GM19324 (cell line): ENCODE measurements around the gene ZFAND2A.
"Not testable (repeated sequence)": the region's sequence is repeated elsewhere in the genome, so short reads cannot be mapped to it uniquely, and the experiment has no call there.

Experiments used
- ATAC-seq: cut with Tn5 transposase; IDR thresholded peaks from one replicate; pipeline ENCODE4 v1.9.1; 2021; ENCODE audit warnings: mild to moderate bottlenecking, moderate library complexity; ENCODE audit not compliant: unreplicated experiment, low FRiP score

The ZFAND2A gene

DNA sequence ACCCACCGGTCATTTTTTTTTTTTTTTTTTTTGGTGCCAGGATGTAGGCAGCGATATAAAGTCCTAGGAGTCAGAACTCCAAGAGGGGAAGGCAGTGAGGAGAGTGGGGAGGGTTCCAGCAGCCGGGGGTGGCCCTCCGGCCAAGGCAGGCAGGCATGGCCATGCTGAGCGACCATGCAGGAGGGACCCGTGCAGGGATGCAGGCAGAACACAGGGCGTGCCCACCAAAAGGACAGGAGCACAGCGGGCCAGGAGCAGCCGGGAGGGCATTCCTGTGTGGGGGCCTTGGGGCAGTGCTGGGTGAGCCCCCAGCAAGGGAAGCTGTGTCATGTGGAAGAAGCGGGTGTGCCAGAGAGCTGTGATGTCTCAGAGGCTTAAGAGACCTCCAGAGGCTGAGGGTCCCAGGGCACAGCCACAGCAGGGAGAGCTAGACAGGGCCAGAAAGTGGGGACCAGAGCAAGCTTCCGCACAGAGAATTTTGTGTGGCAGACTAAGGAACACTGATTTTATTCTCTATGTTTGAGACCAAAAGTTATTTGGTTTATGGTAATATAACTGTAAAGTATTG lies 5.7 kb downstream of the ZFAND2A start:
- ATAC-seq = no peak

DNA sequence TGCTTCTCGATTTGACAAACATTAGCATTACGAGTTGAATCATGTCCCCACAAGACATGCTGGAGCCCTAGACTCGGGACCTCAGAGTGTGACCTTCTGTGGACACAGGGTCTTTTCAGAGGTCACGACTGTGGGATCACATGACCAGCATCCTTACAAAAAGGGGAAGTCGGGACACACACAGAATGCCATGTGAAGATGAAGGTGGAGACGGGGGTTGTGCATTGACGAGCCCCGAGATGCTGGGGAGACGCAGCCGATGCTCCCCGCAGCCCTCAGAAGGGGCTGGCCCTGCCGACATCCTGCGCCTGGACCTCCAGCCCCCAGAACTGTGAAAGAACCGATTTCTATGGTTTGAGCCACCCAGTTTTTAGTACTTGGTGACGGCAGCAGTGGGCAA lies 7.5 kb downstream of the ZFAND2A start:
- no peak for ATAC-seq

DNA sequence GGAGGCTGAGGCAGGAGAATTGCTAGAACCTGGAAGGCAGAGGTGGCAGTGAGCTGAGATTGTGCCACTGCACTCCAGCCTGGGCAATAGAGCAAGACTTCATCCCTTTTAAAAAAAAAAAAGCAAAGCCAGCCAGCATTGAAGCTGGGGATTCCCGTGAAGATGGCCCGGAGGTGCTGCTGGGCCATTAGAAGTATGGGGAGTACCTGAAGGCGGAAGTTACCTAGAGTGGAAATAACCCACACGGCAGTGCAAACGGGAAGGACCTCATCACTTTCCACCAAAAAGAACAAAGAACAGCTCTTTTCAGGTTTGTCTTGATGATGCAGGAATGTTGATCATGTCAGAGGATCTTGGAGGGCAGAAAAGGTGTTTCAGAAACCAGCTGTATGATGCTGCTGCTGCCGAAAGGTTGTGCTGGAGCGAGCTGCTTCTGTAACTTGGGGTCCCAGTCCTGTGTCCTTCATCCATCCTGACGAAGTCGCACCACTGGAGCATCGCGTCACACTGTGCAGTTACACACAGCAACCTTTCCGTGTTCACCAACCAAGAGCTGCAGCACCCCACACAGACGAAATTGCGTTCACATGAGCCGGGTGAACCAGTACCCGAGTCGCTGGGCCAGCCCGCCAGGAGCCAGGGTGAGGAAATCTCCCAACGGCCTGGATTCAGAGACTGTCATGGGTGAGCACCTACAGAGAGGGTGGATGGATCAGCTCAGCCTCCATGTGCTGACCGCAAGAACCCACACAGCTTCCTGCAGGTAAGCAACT lies 8.2 kb downstream of the ZFAND2A start:
- no peak for ATAC-seq

DNA sequence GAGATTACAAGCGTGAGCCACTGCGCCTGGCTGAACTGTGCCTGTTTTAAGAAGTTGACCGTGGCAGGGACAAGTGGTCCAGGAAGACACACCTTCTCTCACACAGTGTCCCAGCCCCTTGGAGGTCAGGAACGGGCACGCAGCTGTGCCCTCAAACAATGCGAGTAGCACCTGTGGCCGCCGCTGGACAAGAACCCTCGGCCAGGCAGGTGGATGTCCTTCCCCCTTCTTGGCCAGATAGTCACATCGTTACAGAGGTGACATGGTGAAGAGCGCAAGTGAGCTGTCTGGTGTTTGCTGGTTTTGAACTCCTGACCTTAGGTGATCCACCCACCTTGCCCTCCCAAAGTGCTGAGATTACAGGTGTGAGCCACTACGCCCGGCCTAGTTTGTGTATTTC lies 8.8 kb downstream of the ZFAND2A start:
- no peak for ATAC-seq

DNA sequence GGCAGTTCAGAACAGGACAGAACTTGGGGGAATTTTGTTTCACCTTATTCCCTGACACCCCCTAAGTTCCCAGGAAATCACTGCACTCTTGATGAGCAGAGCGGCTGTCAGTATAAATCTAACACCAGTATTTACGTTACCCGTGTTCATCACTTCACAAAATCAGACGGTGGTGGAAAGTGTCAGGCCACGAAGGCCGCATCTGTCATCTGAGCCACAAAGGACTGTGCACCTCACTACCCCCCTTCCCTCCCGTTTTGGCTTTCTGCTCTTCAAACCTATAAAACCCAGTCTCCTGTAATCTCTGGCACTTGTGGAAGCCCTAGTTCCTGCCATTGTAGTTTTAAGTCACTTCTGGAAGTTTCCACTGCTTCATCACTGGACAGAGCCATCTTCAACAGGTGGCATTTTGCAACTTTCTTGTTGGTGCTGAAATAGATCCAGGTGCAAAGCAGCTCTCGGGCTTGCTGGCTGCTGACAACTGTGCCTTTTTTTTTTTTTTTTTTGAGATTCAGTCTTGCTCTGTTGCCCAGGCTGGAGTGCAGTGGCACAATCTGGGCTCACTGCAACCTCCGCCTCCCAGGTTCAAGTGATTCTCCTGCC lies 9.5 kb downstream of the ZFAND2A start:
- no peak for ATAC-seq

DNA sequence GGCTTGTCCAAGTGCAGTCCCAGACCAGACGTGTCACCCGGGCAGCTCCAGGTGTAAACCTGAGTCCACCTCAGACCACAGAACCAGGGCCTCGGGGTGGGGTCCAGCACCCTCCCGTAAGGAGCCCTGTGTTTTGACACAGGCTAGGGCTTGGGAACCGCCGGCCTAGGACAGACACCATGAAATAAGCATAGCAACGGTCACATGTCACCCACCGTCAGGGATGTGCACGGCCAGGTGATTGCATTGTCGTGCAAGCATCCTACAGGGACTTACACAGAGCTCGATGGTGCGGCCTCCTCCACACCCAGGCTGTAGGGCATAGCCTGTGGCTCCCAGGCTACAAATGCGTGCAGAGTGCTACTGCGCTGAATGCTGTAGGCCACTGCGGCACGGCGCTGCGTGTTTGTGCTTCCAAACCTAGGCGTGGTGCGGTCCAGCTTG lies 10.6 kb downstream of the ZFAND2A start:
- no peak for ATAC-seq

DNA sequence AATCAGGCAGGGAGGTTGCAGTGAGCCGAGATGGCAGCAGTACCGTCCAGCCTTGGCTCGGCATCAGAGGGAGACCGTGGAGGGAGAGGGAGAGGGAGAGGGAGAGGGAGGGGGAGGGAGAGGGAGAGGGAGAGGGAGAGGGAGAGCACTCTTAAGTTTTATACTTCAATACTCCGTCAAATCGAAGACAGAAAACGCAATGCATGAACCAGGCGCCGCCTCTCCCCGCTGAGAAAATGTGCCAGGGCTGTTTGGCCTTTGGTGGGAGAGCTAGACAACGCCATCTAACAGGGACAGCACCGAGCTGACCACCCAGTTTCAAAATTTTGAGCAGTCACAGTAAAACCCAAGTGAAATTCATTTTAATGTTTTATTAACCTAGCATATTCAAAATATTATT lies 12.1 kb downstream of the ZFAND2A start:
- ATAC-seq = not testable (repeated sequence)

DNA sequence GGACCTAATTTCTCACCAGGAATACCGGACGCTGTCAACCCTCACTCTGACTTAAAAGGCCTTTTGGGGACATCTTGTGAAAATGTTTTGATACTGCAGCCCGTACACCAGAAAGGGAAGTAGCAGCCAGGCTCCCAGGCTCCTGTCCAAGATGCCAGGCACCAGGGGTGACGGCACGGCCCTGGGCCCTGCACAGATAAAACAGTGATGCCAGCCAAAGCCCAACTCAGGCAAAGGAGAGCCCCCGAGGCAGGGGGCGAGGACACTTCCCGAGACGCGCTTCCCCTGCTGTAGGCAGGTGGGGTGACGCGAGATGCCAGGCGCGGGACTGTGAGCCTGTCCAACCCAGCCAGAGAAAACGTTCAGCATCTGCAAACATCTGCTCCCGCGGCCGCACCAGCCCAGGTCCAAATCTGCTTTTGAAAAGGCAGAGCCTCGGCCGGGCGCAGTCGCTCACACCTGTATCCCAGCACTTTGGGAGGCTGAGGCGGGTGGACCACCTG lies 15.7 kb downstream of the ZFAND2A start:
- no peak for ATAC-seq

DNA sequence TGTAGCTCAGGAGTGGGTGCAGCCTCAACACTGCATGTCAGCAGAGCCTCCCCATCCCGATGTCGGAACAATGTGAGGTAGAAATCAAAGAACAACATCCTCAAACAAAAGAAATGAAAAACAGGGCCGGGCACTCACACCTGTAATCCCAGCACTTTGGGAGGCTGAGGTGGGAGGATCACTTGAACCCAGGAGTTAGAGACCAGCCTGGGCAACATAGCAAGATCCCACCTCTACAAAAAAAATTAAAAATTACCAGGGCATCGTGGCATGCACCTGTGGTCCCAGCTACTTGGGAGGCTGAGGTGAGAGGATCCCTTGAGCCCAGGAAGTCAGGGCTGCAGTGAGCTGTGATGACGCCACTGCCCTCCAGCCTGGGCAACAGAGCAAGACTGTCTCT lies 17.0 kb downstream of the ZFAND2A start:
- not testable (repeated sequence) for ATAC-seq

DNA sequence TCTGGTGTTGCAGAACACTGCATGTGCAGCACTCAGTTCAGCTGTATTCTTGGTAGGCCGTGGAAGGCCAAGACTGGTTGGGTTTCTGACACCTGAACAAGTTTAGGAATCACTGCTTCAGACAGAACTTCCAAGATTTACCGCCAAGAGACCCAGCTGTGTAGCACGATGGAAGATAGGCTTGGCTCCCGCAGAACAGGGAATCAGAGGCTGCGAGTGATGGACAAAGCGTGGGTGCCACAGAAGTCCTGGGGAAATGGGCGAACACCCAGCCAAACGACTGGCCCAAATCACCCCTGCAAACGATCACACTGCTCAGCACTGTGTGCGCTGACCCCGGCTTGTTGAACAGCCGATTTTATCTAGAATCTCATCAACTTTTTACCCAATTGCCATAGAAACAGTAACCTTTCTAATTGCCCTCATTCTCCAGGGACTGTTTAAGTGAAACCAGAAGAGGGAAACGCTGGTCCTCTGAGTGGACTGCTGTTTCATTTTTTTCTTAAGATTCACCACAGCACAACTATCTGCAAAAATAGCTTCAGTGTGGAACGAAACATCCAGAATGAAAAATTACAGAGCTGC lies 17.9 kb downstream of the ZFAND2A start:
- no peak for ATAC-seq

DNA sequence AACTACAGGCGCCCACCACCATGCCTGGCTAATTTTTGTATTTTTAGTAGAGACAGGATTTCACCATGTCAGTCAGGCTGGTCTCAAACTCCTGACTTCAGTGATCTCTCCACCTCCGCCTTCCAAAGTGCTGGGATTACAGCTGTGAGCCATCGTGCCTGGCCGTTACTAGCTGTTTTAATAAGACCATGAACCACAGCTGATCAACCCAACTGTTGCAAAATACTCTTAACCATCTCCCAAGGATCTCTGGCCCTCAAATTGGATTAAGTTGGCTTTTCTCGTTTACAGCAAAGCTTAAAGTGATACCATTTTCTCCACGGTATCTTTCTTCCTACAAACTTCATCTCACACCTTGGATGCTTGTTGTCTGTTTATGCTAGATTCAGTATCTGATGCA lies 18.3 kb downstream of the ZFAND2A start:
- ATAC-seq = no peak

DNA sequence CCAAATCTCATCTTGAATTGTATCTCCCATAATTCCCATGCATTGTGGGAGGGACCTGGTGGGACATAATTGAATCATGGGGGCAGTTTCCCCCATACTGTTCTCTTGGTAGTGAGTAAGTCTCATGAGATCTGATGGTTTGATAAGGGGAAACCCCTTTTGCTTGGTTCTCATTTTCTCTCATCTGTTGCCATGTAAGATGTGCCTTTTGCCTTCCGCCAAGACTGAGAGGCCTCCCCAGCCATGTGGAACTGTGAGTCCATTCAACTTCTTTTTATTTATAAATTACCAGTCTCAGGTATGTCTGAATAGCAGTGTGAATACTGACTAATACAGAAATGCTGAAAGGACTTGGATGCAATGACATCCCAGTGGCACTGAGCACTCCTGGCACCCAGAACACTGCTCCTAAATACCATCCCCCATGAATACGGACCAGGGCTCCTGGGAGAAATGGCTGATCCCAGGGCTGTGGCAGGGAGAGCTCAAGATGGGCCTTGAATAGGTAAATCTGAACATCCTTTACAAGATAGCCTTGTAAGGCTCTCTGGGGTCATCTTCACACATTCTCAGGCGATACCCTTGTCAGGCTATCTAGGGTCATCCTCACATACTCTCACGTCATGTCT lies 19.4 kb downstream of the ZFAND2A start:
- no peak for ATAC-seq

DNA sequence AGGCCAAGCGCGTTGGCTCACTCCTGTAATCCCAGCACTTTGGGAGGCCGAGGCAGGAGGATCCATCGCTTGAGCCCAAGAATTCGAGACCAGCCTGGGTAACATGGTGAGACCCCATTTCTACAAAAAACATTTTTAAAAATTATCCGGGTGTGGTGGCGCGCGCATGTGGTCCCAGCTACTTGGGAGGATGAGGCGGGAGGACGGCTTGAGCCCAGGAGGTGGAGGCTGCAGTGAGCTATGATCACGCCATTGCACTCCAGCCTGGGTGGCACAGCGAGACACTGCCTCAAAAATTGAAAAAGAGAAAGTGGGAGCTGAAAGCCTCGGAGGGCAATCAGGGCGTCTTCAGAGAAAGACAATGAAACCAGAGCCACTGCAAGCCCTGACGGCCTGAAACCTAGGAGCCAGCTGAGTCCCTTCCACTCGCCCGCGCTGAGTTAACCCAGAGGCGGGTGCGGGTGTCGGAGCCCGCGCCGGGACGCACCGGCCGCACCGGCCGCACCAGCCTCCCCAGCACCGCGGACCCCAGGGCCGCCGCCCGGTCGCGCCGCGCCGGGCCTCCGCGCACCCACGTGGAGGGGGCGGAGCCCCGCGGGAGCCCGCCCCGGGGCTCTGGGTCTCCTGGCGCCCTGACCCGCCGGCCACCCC lies 22.4 kb downstream of the ZFAND2A start:
- peak; percentile 89 for ATAC-seq

DNA sequence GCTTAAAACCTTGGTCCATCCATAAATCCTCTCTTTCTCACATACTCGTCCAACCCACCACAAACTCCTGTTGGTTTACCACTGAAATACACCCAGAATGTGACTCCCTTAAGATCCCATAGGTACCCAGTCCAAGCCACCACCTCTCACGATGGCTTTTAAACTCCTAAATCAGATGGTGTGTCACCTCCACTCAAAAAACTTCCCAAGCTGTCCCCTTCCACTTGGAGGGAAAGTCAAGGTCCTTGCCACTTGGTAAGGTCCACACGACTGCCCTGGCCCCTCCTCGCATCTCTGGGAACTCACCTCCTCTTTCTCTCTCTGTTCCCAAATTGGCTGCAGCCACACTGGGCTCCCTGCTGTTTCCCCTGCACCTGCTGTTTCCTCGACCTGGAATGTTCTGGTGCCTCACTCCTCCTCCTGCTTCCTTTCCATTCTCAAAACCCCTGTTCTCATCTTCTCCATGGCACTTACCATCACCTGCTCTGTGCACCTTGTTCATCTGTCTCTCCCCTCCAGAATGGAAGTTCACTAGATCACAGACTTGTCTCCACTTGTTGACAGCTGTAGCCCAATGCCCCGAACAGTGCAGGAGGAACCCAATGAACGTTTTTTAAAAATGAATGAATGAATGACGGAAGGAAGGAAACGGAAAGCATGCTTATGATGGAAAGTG lies 23.0 kb downstream of the ZFAND2A start:
- ATAC-seq = no peak

DNA sequence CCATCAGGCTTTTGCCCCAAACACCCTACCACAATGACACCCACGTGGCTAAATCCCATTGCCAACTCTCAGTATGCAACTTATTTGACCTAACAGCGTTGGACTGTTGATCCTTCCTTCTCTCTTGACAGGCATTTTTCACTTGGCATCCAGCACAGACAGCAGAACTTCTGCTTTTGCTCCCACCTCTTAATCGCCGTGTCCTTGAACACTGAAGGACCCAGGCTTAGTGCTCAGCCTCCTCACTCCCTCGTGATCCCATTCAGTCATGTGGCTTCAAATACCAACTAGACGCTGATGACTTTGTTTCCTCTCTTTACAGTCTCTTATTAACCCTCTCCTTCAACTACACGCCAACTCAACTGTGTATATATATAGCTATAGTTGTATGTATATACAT lies 25.0 kb downstream of the ZFAND2A start:
- ATAC-seq = no peak

DNA sequence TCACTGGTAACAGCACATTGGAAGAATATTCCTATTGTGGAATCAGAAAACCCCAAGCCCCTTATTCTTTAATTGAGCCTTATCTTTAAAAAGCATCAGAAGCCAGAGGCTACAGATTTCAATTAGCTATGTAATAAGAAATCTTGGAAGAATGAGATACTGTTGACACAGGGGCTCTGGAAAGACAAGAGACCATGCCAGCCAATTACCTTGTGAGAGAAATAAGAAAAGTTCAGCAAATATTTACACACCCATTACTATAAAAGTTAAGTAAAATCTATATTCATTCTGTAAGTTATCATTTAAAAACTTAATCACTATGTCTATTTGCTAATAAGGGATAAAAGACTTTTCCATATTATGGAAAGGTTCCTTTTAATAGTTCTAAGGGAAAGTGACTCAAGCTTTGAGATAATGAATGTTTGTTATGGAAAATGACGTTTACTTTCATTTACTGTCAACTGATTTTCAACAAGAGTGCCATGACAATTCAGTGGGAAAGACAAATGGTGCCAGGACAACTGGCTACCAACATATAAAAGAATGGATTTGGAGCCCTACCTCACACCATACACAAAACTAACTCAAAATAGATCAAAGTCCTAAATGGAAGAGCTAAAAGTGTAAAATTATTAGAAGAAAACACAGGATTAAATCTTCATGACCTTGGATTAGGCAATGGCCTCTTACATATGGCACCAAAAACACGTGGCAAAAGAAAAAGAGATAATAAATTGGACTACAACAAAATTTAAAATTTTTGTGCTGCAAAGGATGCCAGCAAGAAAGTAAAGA lies 28.3 kb downstream of the ZFAND2A start:
- ATAC-seq = no peak

DNA sequence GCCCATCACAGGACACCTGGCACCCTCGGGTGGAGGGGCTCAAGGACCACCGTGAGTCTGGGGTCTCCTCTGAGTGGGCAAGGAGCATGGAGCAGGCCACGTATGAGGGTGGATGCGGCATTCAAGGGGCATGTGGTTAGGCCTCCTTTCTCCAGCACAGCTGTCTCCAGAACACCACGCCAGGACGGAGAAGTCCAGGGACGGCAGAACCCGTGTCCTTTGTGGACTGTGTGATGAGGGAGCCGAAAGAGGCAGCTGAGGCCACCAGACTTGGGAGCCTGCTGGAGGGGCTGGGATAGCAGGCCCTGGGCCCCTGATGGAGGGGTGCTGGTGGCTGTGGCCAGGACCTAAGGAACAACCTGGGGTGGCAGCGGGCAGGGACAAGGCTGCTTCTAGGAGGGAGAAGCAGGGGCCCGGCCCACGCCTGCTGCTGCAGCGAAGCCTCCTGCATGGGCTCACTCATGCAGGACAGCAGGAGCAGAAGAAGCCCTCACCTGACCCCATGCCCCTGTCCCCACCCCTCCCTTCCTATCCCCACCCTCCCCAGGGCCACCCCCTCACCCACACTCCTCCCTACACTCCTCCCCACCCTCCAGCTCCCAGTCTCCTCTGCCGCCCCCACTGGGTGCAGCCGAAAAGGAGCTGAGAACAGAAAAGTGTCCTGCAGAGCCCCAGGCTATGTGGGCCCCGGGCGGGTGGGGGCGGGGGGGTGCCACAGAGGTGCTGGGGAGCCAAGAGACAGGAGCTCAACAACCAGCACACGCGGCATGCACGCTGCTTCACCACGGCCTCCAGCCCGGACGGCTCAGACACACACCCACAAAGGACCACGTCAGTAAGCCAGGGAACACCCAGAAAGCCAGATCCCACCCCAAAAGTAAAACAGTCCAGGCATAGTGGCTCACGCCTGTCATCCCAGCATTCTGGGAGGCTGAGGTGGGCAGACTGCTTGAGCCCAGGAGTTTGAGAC lies 29.7 kb downstream of the ZFAND2A start:
- no peak for ATAC-seq

DNA sequence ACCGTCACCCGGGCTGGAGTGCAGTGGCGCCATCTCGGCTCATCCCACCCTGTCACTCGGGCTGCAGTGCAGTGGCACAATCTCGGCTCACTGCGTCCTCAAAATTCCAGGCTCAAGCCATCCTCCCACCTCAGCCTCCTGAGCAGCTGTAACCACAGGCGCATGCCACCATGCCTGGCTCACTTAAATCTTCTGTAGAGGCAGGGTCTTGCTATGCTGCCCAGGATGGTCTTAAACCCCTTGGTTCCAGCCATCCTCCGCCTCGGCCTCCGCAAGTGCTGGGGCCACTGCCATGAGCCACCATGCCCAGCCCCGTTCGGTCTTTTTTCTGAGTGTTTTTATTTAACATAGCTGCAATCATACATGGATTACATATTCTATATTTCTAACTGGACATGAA lies 30.6 kb downstream of the ZFAND2A start:
- ATAC-seq = no peak
